GM12801 (cell line): ENCODE data around the gene ARHGAP15.

Experiments used
- CTCF ChIP-seq: IDR thresholded peaks from one replicate; pipeline ENCODE4 v1.5.1; 2011; ENCODE audit warnings: control low read depth; ENCODE audit not compliant: insufficient read length; ENCODE audit errors: extremely low read depth

ARHGAP15 gene

GRCh38 chr2:143209570-143210445 lies 80.6 kb downstream of the ARHGAP15 start:
- TF ChIP-seq CTCF = no peak

DNA sequence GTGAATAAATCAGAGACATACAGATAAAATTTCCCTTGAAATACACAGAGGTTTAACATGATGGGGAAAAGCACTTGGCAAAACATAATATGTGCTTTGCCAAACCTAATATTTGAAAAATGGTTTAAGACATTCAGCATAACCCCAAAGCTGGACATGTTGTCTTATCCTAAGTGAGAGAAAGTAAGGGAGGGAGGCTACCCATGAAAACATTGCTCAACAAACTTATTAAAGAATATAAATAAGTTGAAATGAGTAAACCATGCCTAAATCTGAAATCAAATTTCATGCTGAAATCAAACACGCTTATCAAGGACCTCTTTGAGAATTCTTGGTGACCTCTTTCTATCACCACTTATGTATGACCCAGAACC lies 81.2 kb downstream of the ARHGAP15 start:
- TF ChIP-seq CTCF = no peak

- TF ChIP-seq CTCF = no peak
Measured at GRCh38 chr2:143217512-143218115, 88.4 kb downstream of the ARHGAP15 start.

DNA sequence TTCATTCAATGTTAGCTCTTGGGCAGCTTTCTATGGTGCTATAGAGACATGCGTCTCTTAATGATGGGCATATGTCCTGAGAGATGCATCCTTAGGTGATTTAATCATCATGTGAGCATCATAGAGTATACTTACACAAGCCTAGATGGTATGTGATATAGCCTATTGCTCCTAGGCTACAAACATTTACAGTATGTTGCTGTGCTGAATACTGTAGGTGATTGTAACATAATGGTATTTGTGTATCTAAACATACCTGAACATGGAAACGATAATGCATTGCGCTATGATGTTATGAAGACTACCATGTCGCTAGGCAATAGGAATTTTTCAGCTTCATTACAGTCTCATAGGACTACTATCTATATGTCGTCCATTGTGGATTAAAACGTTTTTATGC lies 89.4 kb downstream of the ARHGAP15 start:
- no peak for TF ChIP-seq CTCF

GRCh38 chr2:143219266-143219665 lies 90.0 kb downstream of the ARHGAP15 start:
- TF ChIP-seq CTCF = no peak

- TF ChIP-seq CTCF = no peak
Measured at GRCh38 chr2:143223556-143223955, 94.3 kb downstream of the ARHGAP15 start.

- TF ChIP-seq CTCF = no peak
Measured at GRCh38 chr2:143225931-143226330, 96.7 kb downstream of the ARHGAP15 start.
